ENCODE results near the gene BCL11B.

DNA sequence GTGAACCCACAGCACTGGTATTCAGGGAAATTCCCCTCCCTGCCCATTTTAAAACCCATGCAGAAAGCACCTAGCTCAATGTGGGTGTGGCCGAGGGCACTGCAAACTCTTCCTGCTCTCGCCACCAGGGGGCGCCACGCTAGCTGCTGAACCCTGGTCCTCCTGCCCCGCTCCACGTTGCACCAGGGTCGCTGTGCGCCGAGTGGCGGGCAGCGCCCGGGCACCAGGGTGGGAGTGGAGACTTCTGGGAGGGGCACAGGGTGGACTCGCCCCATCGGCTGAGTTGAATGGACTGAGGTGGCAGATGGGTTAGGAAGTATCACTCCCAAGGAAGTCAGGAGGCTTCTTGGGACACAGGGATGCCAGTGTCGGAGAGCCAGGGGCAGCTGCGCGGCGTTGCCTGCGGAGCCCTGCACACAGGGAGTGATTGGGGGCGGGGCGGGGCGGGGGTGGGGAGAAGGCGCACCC is 48.1 kb upstream of the BCL11B start:
- TF ChIP-seq POLR2A (IDR thresholded peaks at IDR 0.05; ENCODE audit: low read length): no peak
- TF ChIP-seq GATA1 (IDR thresholded peaks at IDR 0.05; ENCODE audit: low read depth, low read length): no peak

Data from erythroblast (primary cell).